Epidermal melanocyte (primary cell): ENCODE data around the gene SLC2A4RG.
"Not testable (repeated sequence)": the region's sequence is repeated elsewhere in the genome, so short reads cannot be mapped to it uniquely, and the experiment has no call there.

Source experiments
- DNase-seq: peaks from one replicate; pipeline ENCODE4 v3.0.0; 2011; ENCODE audit warnings: low spot score; ENCODE audit not compliant: insufficient read length

The SLC2A4RG gene

GRCh38 chr20:63775096-63775978 is 35.8 kb downstream of the SLC2A4RG start:
- DNase-seq, result peak; percentile 61

- DNase-seq, result not testable (repeated sequence)
Observed at GRCh38 chr20:63776875-63777274, 37.3 kb downstream of the SLC2A4RG start.

- DNase-seq, result no peak
Observed at GRCh38 chr20:63777614-63778013, 38.0 kb downstream of the SLC2A4RG start.

- no peak for DNase-seq
Observed at GRCh38 chr20:63778034-63778752, 38.6 kb downstream of the SLC2A4RG start.

- no peak for DNase-seq
Observed at GRCh38 chr20:63778857-63779256, 39.3 kb downstream of the SLC2A4RG start.

GRCh38 chr20:63781181-63781580 is 41.6 kb downstream of the SLC2A4RG start:
- DNase-seq, result no peak

- DNase-seq, result no peak
Observed at GRCh38 chr20:63782051-63782471, 42.5 kb downstream of the SLC2A4RG start.

GRCh38 chr20:63782521-63782971 is 43.0 kb downstream of the SLC2A4RG start:
- no peak for DNase-seq

- no peak for DNase-seq
Observed at GRCh38 chr20:63783970-63784369, 44.4 kb downstream of the SLC2A4RG start.

- DNase-seq, result no peak
Observed at GRCh38 chr20:63785691-63786131, 46.1 kb downstream of the SLC2A4RG start.

- no peak for DNase-seq
Observed at GRCh38 chr20:63787302-63787701, 47.7 kb downstream of the SLC2A4RG start.

- DNase-seq, result no peak
Observed at GRCh38 chr20:63787749-63788148, 48.2 kb downstream of the SLC2A4RG start.

- DNase-seq, result no peak
Observed at GRCh38 chr20:63789836-63790571, 50.4 kb downstream of the SLC2A4RG start.

GRCh38 chr20:63790572-63791168 is 51.1 kb downstream of the SLC2A4RG start:
- no peak for DNase-seq

GRCh38 chr20:63791497-63792156 is 52.1 kb downstream of the SLC2A4RG start:
- no peak for DNase-seq

GRCh38 chr20:63792866-63793265 is 53.3 kb downstream of the SLC2A4RG start:
- no peak for DNase-seq
